Breast epithelium (tissue), 4 donors: ENCODE results near the gene FKBP8. TPM values are rescaled to one million over a fixed set of nuclear protein-coding genes. Genes with fewer than 3 reads are reported as not detected.
"Not testable (repeated sequence)": the region's sequence is repeated elsewhere in the genome, so short reads cannot be mapped to it uniquely, and the experiment has no call there.

Experiments used
- DNase-seq, 2 donors: peaks; one replicate each; pipeline ENCODE4 v3.0.0-alpha.2; 2019; ENCODE audit warnings: low spot score in 2 of 2
- H3K27ac ChIP-seq, 2 donors: fragments of 200-600 bp; sonication (generic) in 1 of 2; one replicate each; pipeline ENCODE4 v1.5.1; 2016 to 2019; ENCODE audit warnings: mild to moderate bottlenecking in 1 of 2
- H3K27me3 ChIP-seq, 2 donors: fragments of 200-600 bp; sonication (generic) in 1 of 2; one replicate each; pipeline versions ENCODE4 v1.5.1 to v1.6.0; 2017 to 2019; ENCODE audit warnings: control low read depth in 1 of 2, mild to moderate bottlenecking in 1 of 2
- H3K36me3 ChIP-seq: fragments of 200-600 bp; one replicate; pipeline ENCODE4 v1.5.1; 2019
- H3K4me1 ChIP-seq, 2 donors: fragments of 200-600 bp; sonication (generic); one replicate each; pipeline ENCODE4 v1.5.1; 2016 to 2019; ENCODE audit warnings: control low read depth in 1 of 2
- H3K4me3 ChIP-seq, 3 donors: fragments of 200-600 bp; sonication (generic); 1 replicate in 2 of 3; 2 replicates in 1 of 3; pipeline ENCODE4 v1.5.1; 2016 to 2019; ENCODE audit warnings: mild to moderate bottlenecking in 3 of 3, moderate library complexity in 2 of 3
- H3K9me3 ChIP-seq, 2 donors: fragments of 200-600 bp; sonication (generic) in 1 of 2; one replicate each; pipeline ENCODE4 v1.5.1; 2016 to 2019; ENCODE audit warnings: control low read depth in 1 of 2
- CTCF ChIP-seq, 3 donors: fragments of 450-650 bp; IDR thresholded peaks; one replicate each; pipeline ENCODE4 v1.5.1; 2016 to 2017; ENCODE audit warnings: antibody characterized with exemption in 3 of 3, mild to moderate bottlenecking in 3 of 3, moderate library complexity in 3 of 3
- POLR2A ChIP-seq: fragments of 450-650 bp; IDR thresholded peaks from one replicate; pipeline ENCODE4 v1.6.1; 2016; ENCODE audit warnings: antibody characterized with exemption, mild to moderate bottlenecking, moderate library complexity
- POLR2AphosphoS5 ChIP-seq, 3 donors: sonication (generic); formaldehyde crosslinking; IDR thresholded peaks; one replicate each; pipeline ENCODE4 v1.6.1; 2017; ENCODE audit warnings: antibody characterized with exemption in 3 of 3
- intact Hi-C: fragments of 100-400 bp; cut with DNase I; formaldehyde crosslinking; loops from one replicate; pipeline ENCODE4 v1.15.1; 2023; ENCODE audit warnings: low total_unique reads
- total RNA-seq, 3 donors: library from RNA; depleted of rRNA; stranded (reverse); fragments of >200 nt; gene quantifications; one replicate each; pipeline ENCODE4 v1.1.0, GENCODE V29; 2016

The FKBP8 gene
- 100 to 1,000 TPM; 214 to 336 (median 294) TPM for total RNA-seq

- peak; percentile 92 to 93 for DNase-seq
- peak within 1 kb of the TSS; percentile 76 to 94 (median 89) for H3K4me3 ChIP-seq
- no peaks in the 10 kb centered on the region for H3K27me3 ChIP-seq
- H3K36me3 ChIP-seq, result peaks cover 5% of the 10 kb centered on the region
- H3K9me3 ChIP-seq, result no peaks in the 10 kb centered on the region
- no peaks in the 10 kb centered on the region for H3K4me1 ChIP-seq
- H3K27ac ChIP-seq, result peak within 1 kb of the TSS; percentile 95 to 99
- TF ChIP-seq POLR2AphosphoS5 (IDR thresholded peaks at IDR 0.05) (peak in 1 of 3 donors; percentile 50), POLR2A (no peak)
- intact Hi-C loops, result no loop called here
Measured at GRCh38 chr19:18542941-18543813, at the start of gene FKBP8. TSS of gene FKBP8 (minus strand) at chr19:18543573. CDS start at chr19:18541970, 1,603 bp downstream.

- DNase-seq, H3K27ac ChIP-seq, H3K27me3 ChIP-seq, H3K36me3 ChIP-seq, H3K9me3 ChIP-seq, H3K4me3 ChIP-seq: not testable (repeated sequence)
- peaks cover 8 to 19% of the 10 kb centered on the region in 2 donors for H3K4me1 ChIP-seq
- intact Hi-C loops, result loop anchor here (10.0 kb wide), 1 partner anchor 272 kb away; no protein-coding TSS in a partner anchor
Measured at GRCh38 chr19:18592732-18593131, 49.4 kb upstream of the FKBP8 start.

GRCh38 chr19:18591735-18592385 is 48.5 kb upstream of the FKBP8 start:
- Histone ChIP-seq H3K9me3 (no peaks in the 10 kb centered on the region), H3K36me3 (no peaks in the 10 kb centered on the region), H3K4me1 (peaks cover 8 to 19% of the 10 kb centered on the region in 2 donors), H3K27me3 (no peaks in the 10 kb centered on the region), H3K4me3 (no peak overlapping the region), H3K27ac (peak overlapping the region in 1 of 2 donors; percentile 64)
- DNase-seq, result no peak
- TF ChIP-seq POLR2AphosphoS5 (IDR thresholded peaks at IDR 0.05) (peak in 1 of 3 donors; percentile 10), POLR2A (no peak), CTCF (IDR thresholded peaks at IDR 0.05) (no peak)
- intact Hi-C loops, result loop anchor here (10.0 kb wide), 1 partner anchor 273 kb away; no protein-coding TSS in a partner anchor

- no peaks in the 10 kb centered on the region for H3K36me3 ChIP-seq
- H3K9me3 ChIP-seq, result no peaks in the 10 kb centered on the region
- peak overlapping the region; percentile 58 to 92 for H3K27ac ChIP-seq
- TF ChIP-seq POLR2A (no peak), CTCF (IDR thresholded peaks at IDR 0.05) (peak; percentile 18 to 61 (median 24)), POLR2AphosphoS5 (IDR thresholded peaks at IDR 0.05) (no peak)
- H3K4me3 ChIP-seq, result peak overlapping the region in 2 of 3 donors; percentile 87 to 93
- H3K4me1 ChIP-seq, result peaks cover 8 to 19% of the 10 kb centered on the region in 2 donors
- DNase-seq, result peak in 1 of 2 donors; percentile 82
- H3K27me3 ChIP-seq, result no peaks in the 10 kb centered on the region
- intact Hi-C loops, result loop anchor here (10.0 kb wide), 1 partner anchor 274 kb away; no protein-coding TSS in a partner anchor
Measured at GRCh38 chr19:18590273-18591272, 47.2 kb upstream of the FKBP8 start.

GRCh38 chr19:18589380-18590272 is 46.3 kb upstream of the FKBP8 start:
- Histone ChIP-seq H3K36me3 (no peaks in the 10 kb centered on the region), H3K27me3 (no peaks in the 10 kb centered on the region), H3K4me1 (peaks cover 2 to 17% of the 10 kb centered on the region in 2 donors), H3K4me3 (peak overlapping the region; percentile 64 to 93 (median 87)), H3K9me3 (no peaks in the 10 kb centered on the region), H3K27ac (peak overlapping the region; percentile 72 to 92)
- intact Hi-C loops, result loop anchor here (10.0 kb wide), 1 partner anchor 275 kb away; no protein-coding TSS in a partner anchor
- DNase-seq, result peak; percentile 61 to 70
- no peak for TF ChIP-seq POLR2A
- peak in 1 of 3 donors; percentile 41 for TF ChIP-seq CTCF (IDR thresholded peaks at IDR 0.05)
- TF ChIP-seq POLR2AphosphoS5 (IDR thresholded peaks at IDR 0.05), result peak in 1 of 3 donors; percentile 24
